AG04450 (cell line): ENCODE measurements around the gene C10orf71. TPM values are rescaled to one million over a fixed set of nuclear protein-coding genes. Genes with fewer than 3 reads are reported as not detected.

Experiments
- CTCF ChIA-PET: fragments of 300-600, 350-600 bp; formaldehyde crosslinking; extraction: SDS; loops from one replicate; lab custom pipeline; 2022; ENCODE audit warnings: antibody characterized with exemption, inconsistent platforms; lab: Charles Lee
- POLR2A ChIA-PET: fragments of 350-600 bp; formaldehyde crosslinking; extraction: SDS; loops from one replicate; lab custom pipeline; 2021; ENCODE audit warnings: antibody characterized with exemption, inconsistent platforms; lab: Yijun Ruan, JAX
- DNase-seq: peaks from one replicate; pipeline ENCODE4 v3.0.0-alpha.2; 2011; ENCODE audit warnings: low read depth, low spot score
- H3K27ac ChIP-seq: one replicate; pipeline ENCODE4 v1.5.1; 2012; ENCODE audit warnings: low read depth, low read length, control low read depth
- H3K27me3 ChIP-seq: one replicate; pipeline ENCODE4 v1.6.0; 2012; ENCODE audit warnings: low read length; ENCODE audit not compliant: control insufficient read depth, insufficient read depth
- H3K4me3 ChIP-seq: 2 replicates; pipeline ENCODE4 v1.5.1; 2011; ENCODE audit warnings: mild to moderate bottlenecking, low read depth, low read length, control low read depth
- H3K9me3 ChIP-seq: 2 replicates; pipeline ENCODE4 v1.5.1; 2012; ENCODE audit warnings: low read length; ENCODE audit not compliant: control insufficient read depth, insufficient read depth
- polyA plus RNA-seq: library from polyadenylated mRNA; depleted of rRNA; stranded (reverse); fragments of >200 nt; gene quantifications from 2 replicates; pipeline ENCODE4 v1.2.3, GENCODE V29; 2011
- TF ChIP-seq, protein P1 (sequence below): IDR thresholded peaks from 2 replicates; pipeline ENCODE4 v1.5.1; 2011; ENCODE audit warnings: low read depth, low read length, control low read depth, inconsistent platforms

The C10orf71 gene
- polyA plus RNA-seq, 1 experiment: not detected

DNA sequence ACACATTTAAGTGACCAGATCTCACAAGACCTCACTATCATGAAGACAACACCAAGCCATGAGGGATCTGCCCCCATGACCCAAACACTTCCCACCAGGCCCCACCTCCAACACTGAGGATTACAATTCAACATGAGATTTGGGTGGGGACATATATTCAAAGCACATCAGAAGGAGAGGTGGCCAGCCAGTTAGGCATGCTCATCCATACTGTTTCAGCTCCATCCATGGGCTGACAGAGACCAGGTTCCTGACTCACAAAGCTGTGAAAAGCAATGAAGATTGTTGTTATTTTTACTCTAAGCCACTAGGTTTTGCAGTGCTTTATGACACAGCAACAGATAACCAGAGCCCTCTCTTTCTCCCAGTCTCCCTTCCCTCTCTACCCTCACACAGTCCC, 36.0 kb downstream of the C10orf71 start:
- POLR2A ChIA-PET: no interaction called here
- DNase-seq: no peak

DNA sequence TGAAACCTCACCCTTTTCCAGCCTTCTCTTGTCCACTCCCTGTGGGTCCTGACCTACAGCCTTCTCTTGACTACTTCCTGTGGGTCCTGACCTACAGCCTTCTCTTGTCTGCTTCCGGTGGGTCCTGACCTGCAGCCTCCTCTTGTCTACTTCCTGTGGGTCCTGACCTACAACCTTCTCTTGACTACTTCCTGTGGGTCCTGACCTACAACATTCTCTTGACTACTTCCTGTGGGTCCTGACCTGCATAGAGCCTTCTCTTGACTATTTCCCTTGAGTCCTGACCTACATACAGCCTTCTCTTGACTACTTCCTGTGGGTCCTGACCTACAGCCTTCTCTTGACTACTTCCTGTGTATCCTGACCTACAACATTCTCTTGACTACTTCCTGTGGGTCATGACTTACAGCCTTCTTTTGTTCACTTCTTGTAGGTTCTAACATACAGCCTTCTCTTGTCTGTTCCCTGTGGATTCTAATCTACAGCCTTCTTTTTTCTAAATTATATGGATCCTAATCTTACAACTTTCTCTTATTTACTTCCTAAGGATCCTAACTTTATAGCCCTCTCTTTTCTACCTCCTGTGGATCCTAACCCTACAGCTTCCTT, 36.5 kb downstream of the C10orf71 start:
- Histone ChIP-seq H3K27me3 (no peaks in the 10 kb centered on the region), H3K4me3 (no peak overlapping the region), H3K9me3 (no peaks in the 10 kb centered on the region), H3K27ac (no peak overlapping the region)
- POLR2A ChIA-PET: no interaction called here
- no peak for DNase-seq
- CTCF ChIA-PET: no interaction called here
- TF ChIP-seq, protein P1, sequence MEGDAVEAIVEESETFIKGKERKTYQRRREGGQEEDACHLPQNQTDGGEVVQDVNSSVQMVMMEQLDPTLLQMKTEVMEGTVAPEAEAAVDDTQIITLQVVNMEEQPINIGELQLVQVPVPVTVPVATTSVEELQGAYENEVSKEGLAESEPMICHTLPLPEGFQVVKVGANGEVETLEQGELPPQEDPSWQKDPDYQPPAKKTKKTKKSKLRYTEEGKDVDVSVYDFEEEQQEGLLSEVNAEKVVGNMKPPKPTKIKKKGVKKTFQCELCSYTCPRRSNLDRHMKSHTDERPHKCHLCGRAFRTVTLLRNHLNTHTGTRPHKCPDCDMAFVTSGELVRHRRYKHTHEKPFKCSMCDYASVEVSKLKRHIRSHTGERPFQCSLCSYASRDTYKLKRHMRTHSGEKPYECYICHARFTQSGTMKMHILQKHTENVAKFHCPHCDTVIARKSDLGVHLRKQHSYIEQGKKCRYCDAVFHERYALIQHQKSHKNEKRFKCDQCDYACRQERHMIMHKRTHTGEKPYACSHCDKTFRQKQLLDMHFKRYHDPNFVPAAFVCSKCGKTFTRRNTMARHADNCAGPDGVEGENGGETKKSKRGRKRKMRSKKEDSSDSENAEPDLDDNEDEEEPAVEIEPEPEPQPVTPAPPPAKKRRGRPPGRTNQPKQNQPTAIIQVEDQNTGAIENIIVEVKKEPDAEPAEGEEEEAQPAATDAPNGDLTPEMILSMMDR: no peak

More for the DNA sequence above, 36.0 kb downstream of the C10orf71 start:
- H3K4me3 ChIP-seq: no peak overlapping the region
- TF ChIP-seq, protein P1: no peak
- no peaks in the 10 kb centered on the region for H3K27me3 ChIP-seq
- no peak overlapping the region for H3K27ac ChIP-seq
- no peaks in the 10 kb centered on the region for H3K9me3 ChIP-seq
- CTCF ChIA-PET: no interaction called here

DNA sequence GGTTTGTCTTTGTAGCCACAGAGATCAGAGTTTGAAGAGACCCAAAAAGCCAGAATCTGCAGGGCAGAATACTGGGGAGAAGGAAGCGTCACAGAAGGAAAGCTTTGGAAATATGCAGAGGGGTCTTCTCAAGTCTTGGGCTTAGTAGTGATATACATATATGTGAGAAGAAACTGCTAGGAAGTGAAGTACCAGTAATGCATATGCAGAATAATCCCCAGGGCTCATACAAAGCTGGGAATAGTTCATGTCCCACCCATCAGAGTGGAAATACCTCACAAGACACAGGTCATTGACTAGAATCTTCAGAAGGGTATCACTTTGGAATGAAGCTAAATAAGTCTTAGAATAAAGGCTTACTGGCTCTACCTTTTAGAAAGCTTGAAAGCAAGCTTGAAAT, 39.6 kb downstream of the C10orf71 start:
- TF ChIP-seq, protein P1: no peak
- Histone ChIP-seq H3K4me3 (no peak overlapping the region), H3K9me3 (no peaks in the 10 kb centered on the region), H3K27me3 (no peaks in the 10 kb centered on the region), H3K27ac (no peak overlapping the region)
- no peak for DNase-seq
- CTCF ChIA-PET: no interaction called here
- POLR2A ChIA-PET: no interaction called here

DNA sequence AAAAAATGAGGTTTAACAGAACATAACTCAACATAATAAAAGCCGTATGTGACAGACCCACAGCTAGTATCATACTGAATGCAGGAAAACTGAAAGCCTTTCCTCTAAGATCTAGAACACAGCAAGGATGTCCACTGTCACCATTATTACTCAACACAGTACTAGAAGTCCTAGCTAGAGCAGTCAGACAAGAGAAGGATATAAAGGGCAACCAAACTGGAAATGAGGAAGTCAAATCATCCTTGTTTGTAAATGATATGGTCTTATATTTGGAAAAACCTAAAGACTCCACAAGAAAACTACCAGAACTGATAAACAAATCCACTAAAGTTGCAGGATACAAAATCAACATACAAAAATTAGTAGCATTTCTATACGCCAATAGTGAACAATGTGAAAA, 45.9 kb downstream of the C10orf71 start:
- Histone ChIP-seq H3K9me3 (no peaks in the 10 kb centered on the region), H3K27me3 (no peaks in the 10 kb centered on the region), H3K27ac (no peak overlapping the region), H3K4me3 (no peak overlapping the region)
- TF ChIP-seq, protein P1: no peak
- ChIA-PET CTCF (no interaction called here), POLR2A (no interaction called here)
- DNase-seq: no peak

DNA sequence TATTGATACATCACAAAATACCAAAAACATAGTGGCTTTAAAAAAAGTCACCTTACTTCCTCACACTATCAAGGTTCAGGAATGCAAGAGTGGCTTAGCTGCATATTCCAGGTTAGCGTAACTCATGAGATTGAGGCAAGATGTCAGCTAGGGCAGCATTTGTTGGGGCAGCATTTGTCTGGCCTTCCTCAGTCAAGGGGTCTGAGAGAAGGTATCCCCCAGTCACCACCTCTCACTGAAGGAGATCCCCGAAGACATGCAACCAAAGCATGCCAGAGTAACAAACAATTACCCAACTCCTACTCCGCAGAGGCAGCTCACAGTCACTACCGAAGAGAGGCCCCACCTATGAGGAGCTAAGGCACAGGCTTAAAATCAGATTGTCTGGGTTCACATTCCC, 48.4 kb downstream of the C10orf71 start:
- CTCF ChIA-PET: no interaction called here

More for the DNA sequence above, 48.4 kb downstream of the C10orf71 start:
- Histone ChIP-seq H3K27ac (no peak overlapping the region), H3K27me3 (no peaks in the 10 kb centered on the region), H3K4me3 (no peak overlapping the region), H3K9me3 (no peaks in the 10 kb centered on the region)
- TF ChIP-seq, protein P1: no peak
- no peak for DNase-seq
- POLR2A ChIA-PET: no interaction called here
